ENCODE results near the gene KCNF1. TPM values are rescaled to one million over a fixed set of nuclear protein-coding genes. Genes with fewer than 3 reads are reported as not detected.

The KCNF1 gene
- total RNA-seq, 2 donors from 2014 or later = not detected

GRCh38 chr2:10961490-10961875, 49.7 kb downstream of the KCNF1 start:
- no peak for ATAC-seq
- H3K27ac Mint-ChIP-seq = no peak overlapping the region
- DNase-seq (ENCODE audit: low spot score in 2 of 2) = no peak
- no peaks in the 10 kb centered on the region for H3K9me3 Mint-ChIP-seq
- no peaks in the 10 kb centered on the region for H3K36me3 Mint-ChIP-seq

- ATAC-seq (no peak), DNase-seq (ENCODE audit: low spot score in 2 of 2) (no peak)
- H3K27ac Mint-ChIP-seq = no peak overlapping the region
- no peaks in the 10 kb centered on the region for H3K36me3 Mint-ChIP-seq
- no peaks in the 10 kb centered on the region for H3K9me3 Mint-ChIP-seq
These were observed 50.3 kb downstream of the KCNF1 start for GRCh38 chr2:10962004-10962403.

- ATAC-seq (no peak), DNase-seq (ENCODE audit: low spot score in 2 of 2) (no peak)
- Mint-ChIP-seq H3K36me3 (no peaks in the 10 kb centered on the region), H3K27ac (no peak overlapping the region), H3K9me3 (no peaks in the 10 kb centered on the region)
These were observed 51.4 kb downstream of the KCNF1 start for GRCh38 chr2:10963155-10963554.

Other genes starting within 250 kb of the KCNF1 start
- gene NOL10, start 222.0 kb upstream of the KCNF1 start, total RNA-seq = 10 to 100 TPM; 29.1 to 39.6 TPM
- gene ATP6V1C2, start 190.3 kb upstream of the KCNF1 start, total RNA-seq = under 1 TPM in 1 of 2 donors, not detected in 1; 0.41 TPM
- 100 to 1,000 TPM; 110 to 133 TPM for gene PDIA6, start 99.1 kb upstream of the KCNF1 start, total RNA-seq
- 10 to 100 TPM in 1 of 2 donors, 1 to 10 TPM in 1; 6.9 to 12.3 TPM for gene SLC66A3, start 243.5 kb downstream of the KCNF1 start, total RNA-seq